Rectal smooth muscle tissue (tissue), 1 donor: ENCODE results near the gene ADAP1.
"Not testable (repeated sequence)": the region's sequence is repeated elsewhere in the genome, so short reads cannot be mapped to it uniquely, and the experiment has no call there.

Experiments
- H3K27ac ChIP-seq: one replicate; pipeline ENCODE4 v1.7.0; 2013; ENCODE audit warnings: low read depth, low read length, inconsistent platforms
- H3K27me3 ChIP-seq: one replicate; pipeline ENCODE4 v1.7.0; 2013; ENCODE audit warnings: low read length; ENCODE audit not compliant: control insufficient read depth, insufficient read depth
- H3K36me3 ChIP-seq: one replicate; pipeline ENCODE4 v1.7.0; 2013; ENCODE audit warnings: low read length; ENCODE audit not compliant: control insufficient read depth, insufficient read depth
- H3K4me1 ChIP-seq: one replicate; pipeline ENCODE4 v1.7.0; 2013; ENCODE audit warnings: low read length; ENCODE audit not compliant: control insufficient read depth, insufficient read depth
- H3K4me3 ChIP-seq: one replicate; pipeline ENCODE4 v1.7.0; 2013; ENCODE audit warnings: low read length
- H3K9ac ChIP-seq: one replicate; pipeline ENCODE4 v1.7.0; 2013; ENCODE audit warnings: low read length

ADAP1 gene

DNA sequence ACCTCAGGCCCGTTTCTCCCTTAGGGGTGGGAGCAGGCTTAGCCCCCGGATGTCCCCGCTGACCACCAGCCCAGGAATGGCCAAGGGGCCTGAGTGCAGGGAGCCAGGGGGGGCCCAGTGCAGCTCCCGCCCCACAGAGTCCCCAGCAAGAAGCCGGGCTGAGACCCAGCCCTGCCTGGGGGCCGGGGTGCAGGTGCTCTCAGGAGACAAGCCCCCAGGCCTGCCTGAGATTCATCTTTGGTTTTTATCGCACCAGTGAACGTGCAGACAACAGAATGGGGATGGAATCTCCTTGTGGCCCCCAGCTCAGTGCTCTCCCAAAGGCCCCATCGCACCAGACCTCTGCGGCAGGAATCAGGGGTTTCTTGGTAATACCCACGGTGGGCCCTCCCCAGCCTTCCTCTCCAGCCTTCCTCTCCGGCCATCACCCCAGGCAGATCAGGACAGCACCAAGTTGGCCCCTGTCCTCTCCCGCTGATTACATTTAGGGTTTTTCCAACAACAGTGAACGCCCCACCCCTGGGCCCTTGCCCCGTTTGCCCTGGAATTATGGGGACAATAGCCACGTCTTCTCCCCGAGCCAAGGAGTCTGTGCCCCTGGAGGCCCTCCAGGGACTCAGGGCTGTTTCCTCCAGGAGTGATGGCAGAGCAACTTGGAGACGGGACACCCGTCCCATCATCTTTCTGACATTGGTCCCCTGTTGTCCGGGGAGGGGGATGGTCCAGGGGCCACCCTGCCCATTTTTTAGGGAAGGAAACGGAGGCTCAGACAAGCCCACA, 22.4 kb downstream of the ADAP1 start:
- Histone ChIP-seq H3K27ac (no peak overlapping the region), H3K9ac (no peak overlapping the region), H3K4me1 (peaks cover 6% of the 10 kb centered on the region), H3K4me3 (no peak overlapping the region), H3K36me3 (peaks cover 3% of the 10 kb centered on the region), H3K27me3 (no peaks in the 10 kb centered on the region)

DNA sequence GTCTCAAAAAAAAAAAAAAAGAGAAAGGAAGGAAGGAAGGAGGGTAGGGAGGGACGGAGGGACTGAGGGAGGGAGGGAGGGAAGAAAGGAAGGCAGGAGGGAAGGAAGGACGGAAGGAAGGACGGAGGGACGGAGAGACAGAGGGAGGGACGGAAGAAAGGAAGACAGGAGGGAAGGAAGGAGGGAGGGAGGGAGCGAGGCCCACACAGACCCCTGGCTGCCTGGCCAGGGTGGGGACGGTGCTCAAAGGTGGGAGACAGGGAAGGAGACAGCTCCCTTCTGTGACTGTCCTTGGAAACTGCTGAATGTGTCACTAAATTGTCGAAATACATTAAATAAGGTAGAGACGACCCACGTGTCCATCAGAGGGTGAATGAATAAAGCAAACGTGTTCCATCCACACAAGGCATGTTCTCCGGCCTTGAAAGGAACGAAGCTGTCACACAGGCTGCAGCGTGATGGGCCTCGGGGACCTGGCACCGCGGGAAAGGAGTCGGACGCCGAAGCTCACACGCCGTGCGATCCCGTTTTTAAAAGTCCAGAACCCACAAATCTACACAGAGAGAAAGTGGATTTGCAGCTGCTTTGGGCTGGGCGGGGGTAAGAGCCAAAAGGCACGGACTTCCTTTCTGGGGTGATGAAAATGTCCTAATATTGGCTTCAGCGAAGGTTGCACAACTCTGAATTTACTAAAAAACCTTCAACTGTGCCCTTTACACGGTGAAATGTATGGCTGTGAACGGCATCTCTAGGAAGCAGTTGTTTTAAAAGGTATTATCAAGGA, 23.3 kb downstream of the ADAP1 start:
- Histone ChIP-seq H3K9ac (no peak overlapping the region), H3K4me1 (peaks cover 6% of the 10 kb centered on the region), H3K36me3 (peaks cover 3% of the 10 kb centered on the region), H3K4me3 (no peak overlapping the region), H3K27ac (no peak overlapping the region), H3K27me3 (no peaks in the 10 kb centered on the region)

DNA sequence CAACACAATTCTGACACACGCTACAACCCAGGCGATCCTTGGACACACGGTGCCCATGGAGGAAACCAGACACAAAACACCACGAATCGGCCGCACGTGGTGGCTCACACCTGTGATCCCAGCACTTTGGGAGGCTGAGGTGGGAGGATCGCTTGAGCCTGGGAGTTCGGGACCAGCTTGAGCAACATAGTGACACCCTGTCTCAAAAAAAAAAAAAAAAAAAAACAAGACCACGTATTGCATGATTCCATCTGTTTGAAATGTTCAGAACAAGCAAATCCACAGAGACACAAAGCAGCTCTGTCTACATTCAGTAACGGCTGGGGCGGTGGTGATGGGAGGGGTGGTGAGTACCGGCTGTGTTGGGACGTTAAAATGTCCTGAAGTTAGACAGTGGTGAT, 25.2 kb downstream of the ADAP1 start:
- H3K9ac ChIP-seq = no peak overlapping the region
- no peak overlapping the region for H3K4me3 ChIP-seq
- H3K36me3 ChIP-seq = peaks cover under 1% of the 10 kb centered on the region
- H3K27me3 ChIP-seq = no peaks in the 10 kb centered on the region
- peak overlapping the region; percentile 75 for H3K27ac ChIP-seq
- H3K4me1 ChIP-seq = peaks cover 12% of the 10 kb centered on the region

DNA sequence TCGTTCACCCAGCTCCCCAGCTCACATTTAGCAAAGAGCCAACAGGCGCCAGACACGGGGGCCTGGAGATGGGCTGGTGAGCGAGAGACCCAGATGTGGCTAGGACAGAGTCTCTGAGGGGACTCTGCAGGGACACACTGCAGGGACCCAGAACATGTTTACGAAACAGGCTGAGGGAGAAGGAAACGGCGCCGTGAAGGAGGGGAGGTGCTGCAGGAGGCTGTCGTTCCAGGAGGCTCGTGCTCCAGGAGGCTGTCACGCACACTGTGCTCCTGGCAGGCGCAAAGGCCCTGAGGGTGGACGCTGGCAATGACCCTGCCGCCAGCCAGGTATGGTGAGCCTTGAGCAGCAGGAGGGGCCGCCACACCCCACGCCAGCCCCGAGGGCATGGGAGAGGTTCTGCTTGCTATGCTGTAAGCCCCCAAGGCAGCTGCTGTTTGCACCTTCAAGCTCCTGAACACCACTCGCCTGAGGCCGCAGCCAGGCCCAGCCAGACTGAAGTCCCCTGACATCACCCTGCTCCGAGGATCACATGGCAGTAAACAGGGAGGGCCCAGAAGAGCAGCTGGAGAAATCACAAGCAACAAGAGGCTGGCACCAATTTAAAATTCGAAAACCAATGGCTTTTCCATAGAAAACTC, 27.3 kb downstream of the ADAP1 start:
- no peaks in the 10 kb centered on the region for H3K36me3 ChIP-seq
- peak overlapping the region; percentile 56 for H3K27ac ChIP-seq
- H3K9ac ChIP-seq = no peak overlapping the region
- no peaks in the 10 kb centered on the region for H3K27me3 ChIP-seq
- no peak overlapping the region for H3K4me3 ChIP-seq
- H3K4me1 ChIP-seq = peaks cover 12% of the 10 kb centered on the region

- peaks cover 12% of the 10 kb centered on the region for H3K4me1 ChIP-seq
- H3K36me3 ChIP-seq = no peaks in the 10 kb centered on the region
- H3K27me3 ChIP-seq = no peaks in the 10 kb centered on the region
- no peak overlapping the region for H3K9ac ChIP-seq
- H3K27ac ChIP-seq = peak overlapping the region; percentile 64
- no peak overlapping the region for H3K4me3 ChIP-seq
Observed at GRCh38 chr7:926061-927030, 28.1 kb downstream of the ADAP1 start.

GRCh38 chr7:925601-926000, 28.9 kb downstream of the ADAP1 start:
- H3K27ac ChIP-seq = peak overlapping the region; percentile 64
- H3K4me1 ChIP-seq = peaks cover 12% of the 10 kb centered on the region
- H3K36me3 ChIP-seq = no peaks in the 10 kb centered on the region
- no peaks in the 10 kb centered on the region for H3K27me3 ChIP-seq
- no peak overlapping the region for H3K9ac ChIP-seq
- H3K4me3 ChIP-seq = no peak overlapping the region

DNA sequence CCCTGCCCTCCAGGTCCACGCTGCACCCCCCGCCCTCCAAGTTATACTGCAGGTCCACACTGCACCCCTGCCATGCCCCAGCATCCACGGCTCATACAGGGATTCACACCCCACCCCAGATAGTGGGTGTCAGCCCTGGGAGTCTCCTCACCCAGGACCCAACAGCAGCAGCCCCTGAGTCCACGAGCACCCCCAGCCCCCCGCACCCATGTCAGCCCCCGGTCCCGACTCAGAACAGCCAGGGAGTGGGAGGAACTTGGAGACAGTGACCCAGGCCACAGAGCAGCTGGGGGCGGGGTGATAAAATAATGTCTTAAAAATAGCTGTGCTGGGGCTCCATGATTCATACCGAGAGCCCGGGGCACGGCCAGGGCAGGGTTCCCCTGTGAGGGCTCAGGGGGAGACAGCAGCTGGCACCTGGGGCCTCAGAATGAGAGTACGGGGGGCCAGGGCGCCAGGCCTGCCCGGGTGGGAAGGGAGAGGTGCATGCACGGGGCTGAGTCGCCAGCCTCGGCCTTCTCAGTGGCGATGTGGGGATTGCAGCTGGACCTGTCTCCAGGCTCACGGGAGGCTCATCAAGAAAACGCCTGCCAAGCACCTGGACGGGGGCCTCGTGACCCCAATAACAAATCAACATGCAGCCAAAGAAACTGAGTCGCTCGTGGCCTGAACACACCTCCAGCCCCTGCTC, 29.8 kb downstream of the ADAP1 start:
- Histone ChIP-seq H3K4me1 (peaks cover 12% of the 10 kb centered on the region), H3K9ac (no peak overlapping the region), H3K27ac (no peak overlapping the region), H3K36me3 (no peaks in the 10 kb centered on the region), H3K27me3 (no peaks in the 10 kb centered on the region), H3K4me3 (peak overlapping the region; percentile 36)

- H3K36me3 ChIP-seq, H3K27me3 ChIP-seq, H3K4me3 ChIP-seq, H3K9ac ChIP-seq, H3K27ac ChIP-seq: not testable (repeated sequence)
- peaks cover 12% of the 10 kb centered on the region for H3K4me1 ChIP-seq
Observed at GRCh38 chr7:924042-924441, 30.4 kb downstream of the ADAP1 start.

GRCh38 chr7:923108-924041, 31.1 kb downstream of the ADAP1 start:
- Histone ChIP-seq H3K9ac (peak overlapping the region; percentile 49), H3K4me3 (peak overlapping the region; percentile 55), H3K27me3 (no peaks in the 10 kb centered on the region), H3K27ac (peak overlapping the region; percentile 43), H3K36me3 (no peaks in the 10 kb centered on the region), H3K4me1 (peaks cover 10% of the 10 kb centered on the region)

DNA sequence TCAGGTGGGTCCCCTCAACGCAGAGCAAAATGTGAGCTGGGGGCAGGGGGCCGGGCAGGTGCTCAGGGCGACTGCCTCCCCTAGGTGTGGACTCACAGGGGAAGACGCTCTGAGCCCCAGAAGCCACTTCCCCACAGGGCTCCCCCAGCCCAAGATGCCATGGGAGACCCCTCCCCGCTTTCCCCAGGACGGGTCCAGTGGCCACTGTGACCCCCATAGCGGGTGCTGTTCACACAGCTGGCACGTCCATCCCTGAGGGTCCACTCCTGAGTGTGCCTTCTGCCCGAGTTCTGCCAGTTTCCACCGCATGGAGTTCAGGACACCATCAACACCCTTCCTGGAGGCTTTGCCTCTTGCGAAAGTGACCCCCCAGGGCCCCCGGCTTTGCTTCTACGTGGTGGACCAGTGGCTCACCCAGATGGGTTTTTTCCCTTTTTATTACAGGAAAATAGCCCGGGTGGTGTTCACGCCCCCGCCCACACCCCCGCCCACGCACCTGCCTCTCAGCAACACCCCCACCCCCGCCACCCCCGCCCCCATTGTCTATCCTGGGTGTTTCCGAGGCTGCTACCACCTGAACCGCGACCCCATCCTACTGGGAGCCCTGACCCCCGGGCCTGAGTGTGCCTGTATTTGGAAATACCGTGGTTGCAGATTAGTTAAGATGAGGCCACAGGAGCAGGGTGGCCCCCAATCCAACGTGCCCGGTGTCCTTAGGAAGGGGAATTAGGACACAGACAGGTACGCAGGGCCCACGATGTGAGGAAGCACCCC, 32.0 kb downstream of the ADAP1 start:
- peak overlapping the region; percentile 55 for H3K4me3 ChIP-seq
- peaks cover 6% of the 10 kb centered on the region for H3K4me1 ChIP-seq
- no peaks in the 10 kb centered on the region for H3K27me3 ChIP-seq
- H3K36me3 ChIP-seq = no peaks in the 10 kb centered on the region
- H3K27ac ChIP-seq = no peak overlapping the region
- H3K9ac ChIP-seq = peak overlapping the region; percentile 49
